Progenitor cell of endocrine pancreas (in vitro differentiated cells): ENCODE measurements around the gene JAML. TPM values are rescaled to one million over a fixed set of nuclear protein-coding genes. Genes with fewer than 3 reads are reported as not detected.

Experiments used
- DNase-seq: peaks from one replicate; pipeline ENCODE4 v3.0.0; 2021; ENCODE audit warnings: low spot score; ENCODE audit not compliant: unreplicated experiment
- H3K27ac Mint-ChIP-seq: 2 replicates; pipeline ENCODE4 v1.8.0; 2021; ENCODE audit warnings: mild to moderate bottlenecking, moderate library complexity, mixed read lengths
- H3K27me3 Mint-ChIP-seq: 2 replicates; pipeline ENCODE4 v1.8.0; 2021; ENCODE audit warnings: mixed read lengths
- H3K36me3 Mint-ChIP-seq: 2 replicates; pipeline ENCODE4 v1.8.0; 2022; ENCODE audit warnings: mixed read lengths; ENCODE audit not compliant: insufficient read depth
- H3K4me1 Mint-ChIP-seq: 2 replicates; pipeline ENCODE4 v1.8.0; 2021; ENCODE audit warnings: low read depth, mixed read lengths
- H3K4me3 Mint-ChIP-seq: 2 replicates; pipeline ENCODE4 v1.8.0; 2021; ENCODE audit warnings: low read depth, mild to moderate bottlenecking, moderate library complexity, mixed read lengths
- H3K9me3 Mint-ChIP-seq: 2 replicates; pipeline ENCODE4 v1.8.0; 2021; ENCODE audit warnings: low read depth, mixed read lengths
- CTCF ChIP-seq: fragments of 200-600 bp; sonication (generic); IDR thresholded peaks from one replicate; pipeline ENCODE4 v1.5.0; 2021; ENCODE audit warnings: antibody characterized with exemption, mild to moderate bottlenecking; ENCODE audit not compliant: unreplicated experiment
- total RNA-seq: library from RNA; stranded (reverse); gene quantifications from 2 replicates; pipeline ENCODE4 v1.2.1, GENCODE V29; 2021

Gene JAML
- total RNA-seq, 1 donor from 2014 or later, result 0.22 TPM

GRCh38 chr11:118258410-118258809 lies 33.6 kb upstream of the JAML start:
- no peak for DNase-seq
- peaks cover 27% of the 10 kb centered on the region for H3K36me3 Mint-ChIP-seq
- no peaks in the 10 kb centered on the region for H3K27me3 Mint-ChIP-seq
- peak; percentile 30 for TF ChIP-seq CTCF
- no peak overlapping the region for H3K27ac Mint-ChIP-seq
- no peak overlapping the region for H3K4me3 Mint-ChIP-seq
- peaks cover 6% of the 10 kb centered on the region for H3K4me1 Mint-ChIP-seq
- peaks cover 3% of the 10 kb centered on the region for H3K9me3 Mint-ChIP-seq

GRCh38 chr11:118252688-118253087 lies 27.9 kb upstream of the JAML start:
- no peaks in the 10 kb centered on the region for H3K9me3 Mint-ChIP-seq
- peak overlapping the region; percentile 99 for H3K4me3 Mint-ChIP-seq
- H3K27me3 Mint-ChIP-seq, result no peaks in the 10 kb centered on the region
- H3K27ac Mint-ChIP-seq, result peak overlapping the region; percentile 100
- peaks cover 9% of the 10 kb centered on the region for H3K4me1 Mint-ChIP-seq
- TF ChIP-seq CTCF, result no peak
- H3K36me3 Mint-ChIP-seq, result peaks cover 7% of the 10 kb centered on the region
- no peak for DNase-seq

- Mint-ChIP-seq H3K4me3 (peak within 1 kb of the TSS; percentile 99), H3K36me3 (peaks cover 5% of the 10 kb centered on the region), H3K4me1 (peaks cover 9% of the 10 kb centered on the region), H3K27ac (peak within 1 kb of the TSS; percentile 100), H3K27me3 (no peaks in the 10 kb centered on the region), H3K9me3 (no peaks in the 10 kb centered on the region)
- no peak for TF ChIP-seq CTCF
- peak; percentile 67 for DNase-seq
Observed at GRCh38 chr11:118251858-118252652, 27.2 kb upstream of the JAML start, which contains the start of gene MPZL3. Gene MPZL3, minus strand, starts transcription at chr11:118252365. Its CDS starts 71 bp downstream, at chr11:118252294.

GRCh38 chr11:118247041-118247440 lies 22.2 kb upstream of the JAML start:
- Mint-ChIP-seq H3K9me3 (no peaks in the 10 kb centered on the region), H3K27me3 (peaks cover 11% of the 10 kb centered on the region), H3K27ac (peak overlapping the region; percentile 88), H3K36me3 (no peaks in the 10 kb centered on the region), H3K4me3 (no peak overlapping the region), H3K4me1 (peaks cover 6% of the 10 kb centered on the region)
- no peak for DNase-seq
- no peak for TF ChIP-seq CTCF

GRCh38 chr11:118245936-118246562 lies 21.2 kb upstream of the JAML start:
- no peak overlapping the region for H3K27ac Mint-ChIP-seq

More at GRCh38 chr11:118245936-118246562, 21.2 kb upstream of the JAML start:
- peaks cover 10% of the 10 kb centered on the region for H3K4me1 Mint-ChIP-seq
- H3K9me3 Mint-ChIP-seq, result no peaks in the 10 kb centered on the region
- no peak for TF ChIP-seq CTCF
- no peak for DNase-seq
- no peaks in the 10 kb centered on the region for H3K36me3 Mint-ChIP-seq
- H3K4me3 Mint-ChIP-seq, result no peak overlapping the region
- peaks cover 11% of the 10 kb centered on the region for H3K27me3 Mint-ChIP-seq
